ENCODE data around the gene CTPS1.

The CTPS1 gene

GRCh38 chr1:41006942-41007865, 27.7 kb downstream of the CTPS1 start:
- H3K9me3 Mint-ChIP-seq = no peaks in the 10 kb centered on the region
- peaks cover 18% of the 10 kb centered on the region for H3K4me1 Mint-ChIP-seq
- peaks cover 25% of the 10 kb centered on the region for H3K36me3 Mint-ChIP-seq
- peak overlapping the region; percentile 17 for H3K27ac Mint-ChIP-seq
- H3K4me3 Mint-ChIP-seq = no peak overlapping the region
- no peaks in the 10 kb centered on the region for H3K27me3 Mint-ChIP-seq

- Mint-ChIP-seq H3K4me1 (peaks cover 2% of the 10 kb centered on the region), H3K36me3 (peaks cover 27% of the 10 kb centered on the region), H3K27me3 (no peaks in the 10 kb centered on the region), H3K4me3 (no peak overlapping the region), H3K9me3 (no peaks in the 10 kb centered on the region), H3K27ac (no peak overlapping the region)
Measured at GRCh38 chr1:41009466-41009865, 30.0 kb downstream of the CTPS1 start.

DNA sequence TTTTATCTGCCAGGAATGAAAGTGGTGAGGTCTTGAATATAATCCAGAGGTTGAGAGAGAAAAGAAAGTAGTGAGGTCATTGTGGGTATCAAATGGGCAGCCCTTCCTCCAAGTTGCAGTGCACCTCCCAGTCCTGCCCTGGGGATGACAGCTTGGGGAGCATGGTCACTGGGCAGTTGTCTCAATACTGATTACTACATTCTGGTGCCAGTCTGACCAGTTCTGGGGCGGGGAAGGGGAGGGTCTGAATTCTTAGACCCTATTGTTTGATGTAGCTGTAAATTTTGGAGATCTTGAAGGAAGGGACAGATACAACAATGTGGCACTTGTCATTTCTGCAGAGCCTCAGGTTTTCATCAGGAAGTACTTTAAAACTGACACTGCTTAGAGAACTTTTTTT, 30.8 kb downstream of the CTPS1 start:
- Mint-ChIP-seq H3K4me3 (no peak overlapping the region), H3K27ac (no peak overlapping the region), H3K27me3 (no peaks in the 10 kb centered on the region), H3K36me3 (peaks cover 26% of the 10 kb centered on the region), H3K9me3 (no peaks in the 10 kb centered on the region), H3K4me1 (peaks cover 9% of the 10 kb centered on the region)

GRCh38 chr1:41013024-41013423, 33.5 kb downstream of the CTPS1 start:
- peaks cover 23% of the 10 kb centered on the region for H3K36me3 Mint-ChIP-seq
- peaks cover 9% of the 10 kb centered on the region for H3K4me1 Mint-ChIP-seq
- no peak overlapping the region for H3K27ac Mint-ChIP-seq
- no peaks in the 10 kb centered on the region for H3K27me3 Mint-ChIP-seq
- H3K9me3 Mint-ChIP-seq = no peaks in the 10 kb centered on the region
- no peak overlapping the region for H3K4me3 Mint-ChIP-seq

DNA sequence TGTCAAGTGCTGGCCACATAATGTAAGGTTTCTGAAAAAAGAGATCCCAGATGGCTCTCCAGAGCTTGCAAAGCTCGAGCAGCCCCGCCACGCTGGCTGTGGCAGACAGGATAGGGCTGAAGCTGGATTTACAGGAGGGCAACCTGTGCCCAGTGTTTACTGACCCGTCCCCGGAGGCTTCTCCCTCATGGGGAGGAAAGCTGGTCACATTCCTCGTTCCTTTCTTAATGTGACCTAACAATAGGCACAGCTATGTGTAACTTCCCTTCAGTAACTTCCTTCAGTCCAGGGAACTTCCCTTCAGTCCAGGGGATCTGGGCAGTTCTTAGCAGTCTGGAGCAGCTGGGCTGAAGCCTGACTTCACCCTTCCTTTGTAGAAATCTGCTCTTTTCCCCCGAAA, 34.3 kb downstream of the CTPS1 start:
- Mint-ChIP-seq H3K27me3 (no peaks in the 10 kb centered on the region), H3K27ac (no peak overlapping the region), H3K4me3 (no peak overlapping the region), H3K4me1 (peaks cover 9% of the 10 kb centered on the region), H3K36me3 (peaks cover 18% of the 10 kb centered on the region), H3K9me3 (no peaks in the 10 kb centered on the region)

GRCh38 chr1:41014871-41015270, 35.4 kb downstream of the CTPS1 start:
- Mint-ChIP-seq H3K36me3 (peaks cover 15% of the 10 kb centered on the region), H3K4me1 (peaks cover 9% of the 10 kb centered on the region), H3K9me3 (no peaks in the 10 kb centered on the region), H3K27me3 (no peaks in the 10 kb centered on the region), H3K27ac (no peak overlapping the region), H3K4me3 (no peak overlapping the region)

GRCh38 chr1:41015281-41015896, 35.9 kb downstream of the CTPS1 start:
- Mint-ChIP-seq H3K9me3 (no peaks in the 10 kb centered on the region), H3K27me3 (no peaks in the 10 kb centered on the region), H3K36me3 (peaks cover 10% of the 10 kb centered on the region), H3K27ac (no peak overlapping the region), H3K4me3 (no peak overlapping the region), H3K4me1 (peaks cover 9% of the 10 kb centered on the region)

- peaks cover 9% of the 10 kb centered on the region for H3K4me1 Mint-ChIP-seq
- H3K9me3 Mint-ChIP-seq = no peaks in the 10 kb centered on the region
- H3K36me3 Mint-ChIP-seq = peaks cover 10% of the 10 kb centered on the region
- H3K4me3 Mint-ChIP-seq = no peak overlapping the region
- H3K27me3 Mint-ChIP-seq = no peaks in the 10 kb centered on the region
- peak overlapping the region; percentile 46 for H3K27ac Mint-ChIP-seq
Measured at GRCh38 chr1:41015897-41016470, 36.5 kb downstream of the CTPS1 start.

DNA sequence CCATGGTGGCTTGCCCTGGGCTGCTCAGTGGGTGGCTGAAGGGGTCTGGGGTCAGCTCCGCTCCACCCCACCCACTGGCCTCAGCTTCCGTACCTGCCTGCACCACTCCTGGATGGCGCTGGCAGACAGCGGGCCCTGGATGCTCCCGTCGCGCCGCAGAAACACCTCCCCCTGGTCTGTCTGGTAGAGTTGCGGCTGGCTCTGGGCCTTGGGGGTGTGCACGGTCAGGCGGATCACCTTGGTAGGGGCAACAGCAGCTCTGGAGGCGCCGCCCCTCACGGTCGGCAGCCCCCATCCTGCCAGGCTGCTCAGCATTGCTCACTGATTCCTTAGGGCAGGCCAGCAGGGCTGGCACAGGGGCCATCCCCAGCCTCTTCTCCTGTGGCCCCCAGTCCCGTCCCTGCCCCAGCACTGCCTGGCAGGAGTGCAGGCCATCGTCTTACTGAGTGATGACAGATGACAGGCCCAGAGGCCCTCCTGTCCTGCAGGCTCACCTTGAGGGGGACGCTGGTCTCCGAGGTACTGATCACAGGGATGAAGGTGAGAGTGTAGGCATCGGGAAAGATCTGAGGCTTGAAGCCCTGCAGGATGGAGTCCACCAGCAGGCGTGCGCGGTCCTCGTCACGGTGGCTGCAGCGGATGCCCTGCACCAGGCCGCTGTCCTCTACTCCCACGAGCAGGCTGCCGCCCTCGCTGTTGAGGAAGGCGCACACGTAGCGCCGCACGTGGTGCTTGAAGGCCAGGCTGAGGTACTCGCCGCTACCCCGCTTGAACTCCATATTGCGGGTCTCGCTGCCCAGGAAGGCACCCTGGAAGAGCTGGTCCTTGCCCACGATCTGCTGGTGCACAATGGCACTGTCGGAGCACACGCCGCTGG, 37.9 kb downstream of the CTPS1 start:
- peaks cover 10% of the 10 kb centered on the region for H3K36me3 Mint-ChIP-seq

DNA sequence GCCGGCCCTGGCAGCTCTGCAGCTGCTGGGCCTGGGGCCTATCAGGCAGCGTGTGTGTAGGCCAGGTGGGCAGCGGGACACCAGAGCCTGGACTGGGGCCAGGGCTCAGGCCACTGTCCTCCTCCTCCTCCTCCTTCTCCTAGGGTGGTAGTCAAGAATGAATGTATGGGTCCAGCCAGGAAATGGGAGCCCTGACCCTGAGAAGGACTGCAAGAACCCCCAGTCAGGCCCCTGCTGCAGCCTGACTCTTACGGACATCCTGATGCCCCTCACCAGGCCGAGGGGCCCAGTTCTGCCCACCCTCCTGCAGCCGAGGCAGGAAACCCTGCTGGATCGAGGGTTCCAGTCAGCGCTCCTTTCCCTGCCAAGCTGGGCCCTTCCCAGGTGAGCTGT, 38.5 kb downstream of the CTPS1 start:
- Mint-ChIP-seq H3K9me3 (no peaks in the 10 kb centered on the region), H3K27me3 (no peaks in the 10 kb centered on the region), H3K36me3 (peaks cover 6% of the 10 kb centered on the region), H3K27ac (no peak overlapping the region), H3K4me3 (no peak overlapping the region), H3K4me1 (peaks cover 9% of the 10 kb centered on the region)

More for the DNA sequence above, 37.9 kb downstream of the CTPS1 start:
- no peaks in the 10 kb centered on the region for H3K27me3 Mint-ChIP-seq
- no peak overlapping the region for H3K4me3 Mint-ChIP-seq
- H3K4me1 Mint-ChIP-seq = peaks cover 9% of the 10 kb centered on the region
- H3K9me3 Mint-ChIP-seq = no peaks in the 10 kb centered on the region
- H3K27ac Mint-ChIP-seq = no peak overlapping the region

DNA sequence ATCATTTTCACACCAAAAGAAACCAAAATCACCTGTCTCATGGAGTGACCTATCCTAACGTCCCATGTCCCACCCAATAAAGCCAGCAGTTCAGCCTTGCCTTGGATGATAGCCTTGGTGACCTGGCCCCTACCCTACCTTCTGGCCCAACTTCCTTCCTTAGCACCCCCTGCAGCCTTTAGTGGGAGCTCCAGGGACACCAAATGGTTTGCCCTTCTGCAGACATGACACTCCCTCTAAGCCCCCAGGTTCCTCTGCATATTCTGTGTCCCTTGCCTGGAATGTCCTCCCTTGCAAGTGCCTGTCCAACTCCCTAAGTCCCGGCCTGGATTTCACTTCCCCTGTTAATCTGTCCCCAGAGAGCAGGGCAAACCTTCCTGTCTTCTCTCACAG, 39.9 kb downstream of the CTPS1 start:
- peaks cover 8% of the 10 kb centered on the region for H3K4me1 Mint-ChIP-seq
- no peaks in the 10 kb centered on the region for H3K9me3 Mint-ChIP-seq
- H3K27me3 Mint-ChIP-seq = no peaks in the 10 kb centered on the region
- peaks cover 3% of the 10 kb centered on the region for H3K36me3 Mint-ChIP-seq
- H3K27ac Mint-ChIP-seq = peak overlapping the region; percentile 62
- H3K4me3 Mint-ChIP-seq = no peak overlapping the region

DNA sequence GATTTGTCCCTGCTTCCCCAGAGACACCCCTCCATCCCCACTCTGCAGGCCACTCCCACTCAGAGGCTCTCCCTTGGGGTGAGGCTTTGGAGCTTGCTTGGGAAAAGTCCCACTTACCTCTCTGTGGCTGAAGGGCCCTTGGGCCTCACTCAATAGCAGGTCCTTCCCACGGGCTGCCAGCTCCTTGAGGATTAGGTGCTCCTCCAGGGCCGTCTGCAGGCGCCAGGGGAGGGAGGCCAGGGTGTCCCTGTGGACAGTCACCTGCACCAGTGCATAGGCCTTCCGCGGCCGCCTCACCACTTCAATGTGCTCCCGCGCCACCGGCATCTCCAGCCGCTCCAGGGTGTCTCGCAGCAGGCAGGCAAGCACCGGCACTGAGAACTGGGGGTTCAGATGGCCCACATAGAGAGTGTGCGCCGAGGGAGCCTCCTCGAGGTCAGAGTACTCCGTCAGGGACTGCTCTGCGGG, 40.6 kb downstream of the CTPS1 start:
- no peak overlapping the region for H3K27ac Mint-ChIP-seq
- H3K27me3 Mint-ChIP-seq = no peaks in the 10 kb centered on the region
- H3K9me3 Mint-ChIP-seq = no peaks in the 10 kb centered on the region
- no peak overlapping the region for H3K4me3 Mint-ChIP-seq
- H3K36me3 Mint-ChIP-seq = peaks cover 3% of the 10 kb centered on the region
- peaks cover under 1% of the 10 kb centered on the region for H3K4me1 Mint-ChIP-seq

DNA sequence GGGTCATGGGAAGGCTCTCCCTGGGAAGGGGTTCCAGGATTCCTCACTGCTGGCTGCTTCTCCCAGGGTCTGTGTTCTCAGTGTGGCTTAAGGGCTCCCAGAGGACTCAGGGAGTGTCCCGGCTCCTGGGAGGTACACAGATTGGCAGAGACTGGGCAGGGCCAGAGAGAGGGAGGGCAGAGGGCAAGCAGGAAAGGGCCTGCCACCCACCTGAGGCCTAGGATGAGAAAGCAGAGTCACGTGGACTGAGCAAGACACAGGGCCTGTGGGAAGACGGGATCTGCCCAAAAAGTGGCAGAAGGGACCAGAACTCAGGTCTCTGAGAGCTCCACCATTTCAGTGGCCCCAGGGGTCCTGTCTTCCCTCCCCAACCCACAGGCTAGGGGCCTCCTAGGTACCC, 41.2 kb downstream of the CTPS1 start:
- Mint-ChIP-seq H3K27me3 (no peaks in the 10 kb centered on the region), H3K4me1 (no peaks in the 10 kb centered on the region), H3K9me3 (no peaks in the 10 kb centered on the region), H3K4me3 (no peak overlapping the region), H3K27ac (no peak overlapping the region), H3K36me3 (peaks cover 3% of the 10 kb centered on the region)

GRCh38 chr1:41021526-41022308, 42.2 kb downstream of the CTPS1 start, which contains the start of gene SLFNL1:
SLFNL1 (minus strand) TSS chr1:41021725; CDS start chr1:41020660, 1,065 bp downstream.
- Mint-ChIP-seq H3K4me3 (no peak within 1 kb of the TSS), H3K27ac (peak within 1 kb of the TSS; percentile 68), H3K36me3 (peaks cover 2% of the 10 kb centered on the region), H3K4me1 (peaks cover 5% of the 10 kb centered on the region), H3K9me3 (no peaks in the 10 kb centered on the region), H3K27me3 (no peaks in the 10 kb centered on the region)
